GM19455 (cell line): ENCODE measurements around the gene TBCD.
"Not testable (repeated sequence)": the region's sequence is repeated elsewhere in the genome, so short reads cannot be mapped to it uniquely, and the experiment has no call there.

ENCODE experiments used
- ATAC-seq: cut with Tn5 transposase; IDR thresholded peaks from one replicate; pipeline ENCODE4 v1.9.1; 2021; ENCODE audit not compliant: unreplicated experiment

TBCD gene

DNA sequence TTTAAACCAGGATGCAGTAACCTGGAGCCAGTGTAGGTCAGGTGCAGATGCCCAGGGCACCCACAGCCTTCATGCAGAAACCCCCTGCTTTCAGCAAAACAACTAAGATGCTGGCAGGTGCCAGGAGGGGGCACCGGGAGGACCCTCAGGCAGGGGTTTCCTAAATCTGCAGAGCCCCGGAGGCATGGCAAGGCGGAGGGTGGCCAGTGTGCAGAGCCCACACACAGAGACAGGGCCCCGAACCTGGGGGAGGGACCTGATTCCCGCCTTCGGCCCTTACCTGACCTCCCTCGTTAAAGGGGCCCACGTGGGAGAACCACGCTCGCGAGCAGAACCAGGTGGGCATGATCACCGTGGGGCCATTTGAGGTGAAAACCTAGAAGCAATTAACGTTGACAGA, 213.5 kb downstream of the TBCD start:
- no peak for ATAC-seq

DNA sequence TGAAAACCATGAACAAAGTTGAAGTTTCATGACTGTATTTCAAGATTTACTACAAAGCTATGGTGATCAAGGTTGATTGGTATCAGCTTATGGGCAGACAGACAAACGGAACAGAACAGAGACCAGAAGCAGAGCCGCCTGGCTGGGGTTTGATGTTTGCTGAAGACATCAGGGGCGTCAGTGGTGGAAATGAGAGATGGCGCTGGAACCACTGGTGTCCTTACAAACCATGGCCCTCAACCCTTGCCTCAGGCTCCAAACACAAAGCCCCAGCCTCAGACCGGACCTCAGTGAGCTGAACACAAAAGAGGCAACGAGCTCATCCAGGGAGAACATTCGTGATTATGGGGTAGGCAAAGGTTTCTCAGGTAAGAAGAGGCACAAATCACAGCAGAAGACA, 214.6 kb downstream of the TBCD start:
- no peak for ATAC-seq

DNA sequence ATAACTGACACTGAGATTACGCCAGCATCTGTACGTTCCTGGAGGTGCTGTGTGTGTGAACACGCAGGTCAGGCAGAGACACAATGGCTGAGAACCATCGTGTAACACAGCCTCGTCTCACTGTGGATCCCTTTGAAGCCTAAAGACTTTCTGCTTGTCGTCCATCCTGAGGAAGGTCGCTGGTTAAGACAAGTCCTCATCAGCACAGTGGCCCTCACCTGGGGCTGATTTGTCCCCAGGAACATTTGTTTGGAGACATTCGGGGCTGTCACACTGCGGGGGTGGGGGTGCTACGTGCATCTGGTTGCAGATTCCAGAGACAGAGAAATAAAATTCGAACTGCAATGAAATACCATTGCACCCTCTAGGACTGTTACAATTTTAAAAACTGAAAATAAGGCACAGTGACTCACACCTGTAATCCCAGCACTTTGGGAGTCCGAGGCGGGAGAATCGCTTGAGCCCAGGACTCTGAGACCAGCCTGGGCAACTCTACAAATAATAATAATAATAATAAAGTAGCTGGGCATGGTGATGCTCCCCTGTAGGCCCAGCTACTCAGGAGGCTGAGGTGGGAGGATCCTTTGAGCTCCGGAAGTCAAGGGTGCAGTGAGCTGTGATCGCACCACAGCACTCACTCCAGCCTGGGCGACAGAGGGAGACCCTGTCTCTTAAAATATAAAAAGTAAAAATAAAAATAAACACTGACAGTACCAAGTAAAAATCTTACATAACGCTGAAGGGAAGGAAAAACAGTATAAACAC, 215.6 kb downstream of the TBCD start:
- no peak for ATAC-seq

DNA sequence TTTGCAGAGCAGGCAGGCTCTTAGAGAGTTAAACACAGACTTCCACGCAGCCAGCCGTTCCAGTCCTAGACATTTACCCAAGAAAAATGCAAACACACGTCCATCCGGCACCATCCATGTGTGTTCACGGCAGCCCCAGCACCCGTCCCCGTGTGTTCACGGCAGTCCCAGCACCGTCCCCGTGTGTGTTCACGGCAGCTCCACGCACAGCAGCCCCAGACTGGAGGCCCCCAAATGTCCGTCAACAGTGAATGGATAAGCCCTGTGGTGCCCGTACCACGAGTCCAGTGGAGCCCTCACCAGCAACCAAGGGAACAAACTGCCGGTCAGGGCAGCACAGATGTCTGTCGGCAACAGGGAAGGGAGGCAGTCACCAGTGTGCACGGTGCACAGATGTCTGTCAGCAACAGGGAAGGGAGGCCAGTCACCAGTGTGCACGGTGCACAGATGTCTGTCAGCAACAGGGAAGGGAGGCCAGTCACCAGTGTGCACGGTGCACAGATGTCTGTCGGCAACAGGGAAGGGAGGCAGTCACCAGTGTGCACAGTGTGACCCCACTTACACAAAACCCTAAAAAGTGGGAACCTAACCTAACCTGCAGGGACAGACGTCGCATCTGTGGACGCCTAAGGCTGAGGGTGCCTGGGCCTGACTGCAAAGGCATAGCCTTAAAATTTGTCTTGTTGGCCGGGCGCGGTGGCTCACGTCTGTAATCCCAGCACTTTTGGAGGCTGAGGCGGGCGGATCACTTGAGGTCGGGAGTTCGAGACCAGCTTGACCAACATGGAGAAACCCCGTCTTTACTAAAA, 216.4 kb downstream of the TBCD start:
- ATAC-seq = not testable (repeated sequence)

DNA sequence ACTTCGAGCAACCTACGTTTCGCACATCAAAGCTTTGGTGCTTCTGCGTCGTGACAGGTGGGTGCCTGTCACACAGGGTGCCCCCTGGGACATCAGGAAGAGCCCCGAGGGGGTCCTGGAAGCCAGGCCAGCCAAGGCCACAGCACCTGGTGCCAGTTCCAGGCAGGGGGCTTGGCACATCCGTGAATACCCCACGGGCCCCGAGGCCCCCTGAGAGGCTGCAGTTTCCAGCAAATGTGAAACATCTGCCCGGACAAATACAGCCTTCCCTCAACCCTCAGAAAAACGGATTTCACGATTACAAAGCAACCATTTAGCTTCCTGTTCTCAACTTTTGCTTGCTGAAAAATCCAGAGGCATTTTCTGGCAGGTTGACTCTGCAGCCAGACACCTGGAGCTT, 218.2 kb downstream of the TBCD start:
- ATAC-seq = no peak

DNA sequence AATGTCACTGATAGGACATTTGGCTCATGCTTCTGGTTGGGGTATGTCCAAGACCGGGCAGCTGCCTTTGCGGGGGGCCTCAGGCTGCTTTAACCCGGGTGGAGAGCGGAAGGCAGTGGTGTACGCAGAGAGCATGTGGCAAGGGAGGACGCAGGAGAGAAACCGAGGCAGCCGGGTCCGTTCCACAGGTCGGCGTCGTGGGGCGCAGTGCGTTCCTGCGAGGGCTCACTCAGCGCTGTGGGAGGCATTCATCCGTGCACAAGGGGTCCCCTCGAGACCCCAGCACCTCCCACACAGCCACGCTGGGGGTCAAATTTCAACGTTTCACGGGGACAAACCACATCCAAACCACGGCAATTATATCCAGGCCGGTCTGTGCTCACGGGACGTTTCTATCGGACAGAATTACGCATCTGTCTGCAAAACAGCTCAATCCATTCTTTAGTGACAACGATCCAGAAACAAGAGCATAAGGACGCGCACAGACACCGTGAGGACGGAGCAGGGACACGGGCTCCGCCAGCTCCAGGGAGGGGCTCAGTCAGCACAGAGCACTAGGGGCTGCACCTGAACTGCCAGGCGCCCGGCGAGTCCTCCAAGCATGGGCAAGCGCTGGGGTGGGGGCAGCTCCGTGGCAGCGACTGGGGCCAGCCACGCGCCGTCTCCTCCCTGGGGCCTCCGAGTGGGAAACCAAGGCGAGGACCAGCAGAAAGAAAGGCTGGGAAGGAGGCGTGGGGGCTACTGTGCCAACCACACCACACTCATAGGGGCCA, 219.1 kb downstream of the TBCD start:
- no peak for ATAC-seq

DNA sequence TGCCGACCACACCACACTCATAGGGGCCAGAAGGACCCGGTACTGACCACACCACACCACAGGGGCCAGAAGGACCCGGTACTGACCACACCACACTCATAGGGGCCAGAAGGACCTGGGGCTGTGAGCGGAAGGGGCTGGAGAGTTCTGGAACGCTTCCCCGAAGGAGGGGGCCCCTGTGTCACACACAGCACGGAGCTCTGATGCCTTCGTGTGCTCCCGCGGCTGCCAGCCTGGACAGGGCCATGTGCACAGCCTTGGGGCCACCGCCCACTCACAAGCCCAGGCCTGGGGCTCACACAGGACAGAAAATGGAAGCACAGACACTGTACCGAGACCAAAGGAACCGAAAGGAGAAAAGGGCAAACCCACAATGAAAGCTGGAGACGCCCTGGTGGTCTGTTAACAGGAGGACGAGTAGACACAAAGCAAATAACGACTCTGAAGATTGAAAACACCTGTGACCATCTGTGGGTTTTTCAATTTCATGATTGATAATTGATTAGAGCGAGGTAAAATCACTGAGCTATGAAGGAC, 221.0 kb downstream of the TBCD start:
- ATAC-seq = no peak

DNA sequence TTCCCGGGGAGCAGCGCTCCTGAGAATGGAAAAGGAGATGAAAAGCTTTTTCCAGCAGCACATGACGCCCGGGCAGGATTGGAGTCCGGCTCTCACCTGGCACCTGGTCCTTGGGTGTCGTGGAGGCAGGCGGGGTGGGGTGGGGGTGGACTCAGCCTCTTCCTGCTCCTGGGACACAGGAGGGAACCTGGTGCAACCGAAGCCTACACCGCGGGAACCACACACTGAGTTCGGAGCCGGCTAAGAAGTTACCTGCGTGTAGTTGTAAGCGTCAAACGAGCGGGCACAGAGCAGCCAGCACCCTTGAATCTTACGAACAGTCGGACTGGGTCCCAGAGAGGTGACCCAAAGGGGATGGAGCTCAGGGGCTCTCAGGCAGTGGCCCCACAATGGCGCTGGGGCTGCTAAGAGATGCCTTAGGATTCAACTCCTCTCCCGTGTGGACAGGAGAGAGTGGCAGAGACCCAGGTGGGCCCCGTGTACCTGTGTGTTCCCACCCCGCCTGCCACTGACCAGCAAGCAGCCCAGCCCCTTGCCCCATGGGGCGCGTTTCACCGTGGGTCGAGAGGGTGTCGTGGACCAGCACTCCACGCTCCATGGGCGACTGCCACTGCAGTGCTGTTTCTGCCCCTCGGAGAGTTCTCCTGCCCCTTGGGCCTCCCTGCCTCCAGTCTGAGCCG, 221.7 kb downstream of the TBCD start:
- no peak for ATAC-seq

DNA sequence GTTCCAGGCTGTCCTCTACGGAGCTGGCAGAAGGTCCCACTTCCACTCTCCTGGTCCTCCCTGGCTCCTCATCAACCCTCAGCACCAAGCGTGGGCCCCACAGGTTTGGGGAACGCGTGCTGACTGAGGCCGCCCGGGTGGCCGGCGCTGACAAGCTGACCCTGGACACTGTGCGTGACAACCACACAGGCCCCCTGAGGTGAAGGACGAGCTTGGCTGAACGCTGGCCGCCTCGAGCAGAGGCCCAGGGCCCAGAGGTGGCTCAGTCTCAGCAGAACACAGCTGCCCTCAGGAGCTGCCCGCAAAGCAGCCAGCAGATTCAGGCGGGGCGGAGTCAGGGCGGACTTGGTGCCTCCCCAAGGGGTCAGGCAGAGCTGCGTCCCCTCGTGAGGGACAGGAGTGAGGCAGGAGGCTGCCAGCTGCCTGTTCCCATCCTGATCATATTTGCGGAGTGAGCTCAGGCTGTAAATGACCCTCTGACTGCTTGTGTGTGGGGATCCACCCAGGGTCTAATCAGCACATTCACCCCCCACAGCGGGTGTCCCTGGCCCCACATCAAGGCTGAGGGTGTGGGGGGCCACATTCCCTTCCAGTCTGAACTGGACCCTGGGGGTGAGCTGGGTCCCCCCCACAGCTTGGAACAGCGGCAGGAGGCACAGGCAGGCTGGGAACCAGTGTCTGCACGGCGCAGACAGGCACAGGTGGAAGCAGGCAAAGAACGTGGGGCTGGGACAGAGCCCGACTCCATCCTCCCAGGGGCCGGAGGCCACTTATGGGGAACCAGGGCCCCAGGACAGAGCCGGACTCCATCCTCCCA, 222.5 kb downstream of the TBCD start:
- ATAC-seq = no peak

DNA sequence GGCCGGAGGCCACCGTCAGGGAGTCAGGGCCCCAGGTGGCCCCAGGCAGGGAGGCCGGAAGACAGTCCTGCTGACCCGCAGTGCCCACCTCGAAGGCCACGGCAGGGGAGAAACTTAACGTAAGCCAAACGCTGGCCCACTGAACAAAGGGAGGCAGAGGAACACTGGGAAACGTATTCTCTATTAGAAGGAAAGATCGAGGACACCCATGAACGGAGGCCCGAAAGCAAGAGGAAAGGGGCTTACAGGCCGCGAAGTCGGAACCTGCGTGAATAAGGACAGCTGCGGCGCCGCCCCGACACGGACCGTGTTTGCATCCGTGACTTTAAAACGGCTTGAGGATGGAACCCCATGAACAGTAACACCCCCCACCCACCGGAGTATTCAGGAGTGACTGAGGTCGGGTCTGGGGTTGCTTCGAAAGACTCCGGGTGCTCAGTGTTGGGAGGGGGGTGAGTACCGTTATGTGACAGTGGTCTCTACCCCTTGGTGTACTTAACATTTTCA, 225.2 kb downstream of the TBCD start:
- ATAC-seq = no peak

DNA sequence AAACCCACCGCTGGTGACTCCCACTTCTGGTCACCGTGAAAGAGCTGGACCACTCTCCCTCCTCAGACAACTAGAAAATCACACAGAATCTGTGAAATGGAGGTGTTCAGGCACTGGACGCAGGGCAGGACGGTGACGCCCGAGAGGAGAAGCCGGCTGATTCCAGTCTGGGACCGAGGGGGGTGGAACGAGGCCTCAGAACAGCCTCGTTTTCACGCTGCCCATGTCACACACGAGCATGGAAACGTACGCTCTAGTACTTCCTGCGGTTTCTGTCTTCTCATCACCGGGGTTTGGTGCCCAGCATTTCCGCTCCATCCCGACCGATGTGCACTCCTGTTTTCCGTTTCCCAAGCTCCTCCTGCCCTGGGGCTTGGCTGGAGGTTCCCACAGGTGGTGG, 225.7 kb downstream of the TBCD start:
- no peak for ATAC-seq

DNA sequence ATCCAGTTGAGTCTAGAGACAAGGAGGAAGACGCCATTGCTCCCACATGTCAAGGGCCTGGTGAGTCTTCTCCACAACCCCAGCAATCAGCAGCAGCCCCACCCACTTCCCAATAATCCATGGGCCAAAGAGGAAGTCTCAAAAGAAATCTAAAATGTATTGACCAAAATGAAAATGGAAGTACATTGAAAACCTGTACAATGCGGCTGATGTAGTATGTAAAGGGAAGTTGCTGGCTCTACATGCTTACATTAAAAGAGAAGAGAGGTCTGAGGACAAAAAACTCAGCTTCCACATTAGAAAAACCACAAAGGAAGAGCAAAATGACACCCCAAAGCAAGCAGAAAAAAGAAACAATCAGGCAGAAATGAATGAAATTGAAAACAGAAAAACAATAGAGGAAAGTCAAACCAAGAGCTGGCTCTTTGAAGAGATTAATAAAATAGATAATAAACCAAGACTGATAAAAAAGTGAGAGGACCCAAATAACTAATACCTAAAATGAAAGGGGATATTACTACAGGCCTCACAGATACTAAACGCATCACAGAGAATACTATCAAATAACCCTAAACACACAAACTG, 227.0 kb downstream of the TBCD start:
- no peak for ATAC-seq

DNA sequence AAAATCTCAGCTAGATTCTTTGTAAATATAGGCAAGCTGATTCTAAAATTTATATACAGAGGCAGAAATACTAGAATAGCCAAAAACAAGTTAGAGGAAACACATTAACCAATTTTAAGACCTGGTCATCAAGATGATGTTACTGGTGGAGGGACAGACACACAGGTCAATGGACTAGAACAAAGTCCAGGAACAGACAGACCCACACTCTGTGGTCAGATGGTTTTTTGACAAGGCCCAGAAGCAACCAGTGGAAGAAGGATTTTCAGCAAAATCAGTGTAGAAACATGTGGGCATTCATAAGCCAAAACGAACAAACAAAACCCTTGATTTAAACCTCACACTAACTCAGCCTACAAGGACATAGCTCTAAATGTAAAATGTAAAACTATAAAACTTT, 227.9 kb downstream of the TBCD start:
- no peak for ATAC-seq

DNA sequence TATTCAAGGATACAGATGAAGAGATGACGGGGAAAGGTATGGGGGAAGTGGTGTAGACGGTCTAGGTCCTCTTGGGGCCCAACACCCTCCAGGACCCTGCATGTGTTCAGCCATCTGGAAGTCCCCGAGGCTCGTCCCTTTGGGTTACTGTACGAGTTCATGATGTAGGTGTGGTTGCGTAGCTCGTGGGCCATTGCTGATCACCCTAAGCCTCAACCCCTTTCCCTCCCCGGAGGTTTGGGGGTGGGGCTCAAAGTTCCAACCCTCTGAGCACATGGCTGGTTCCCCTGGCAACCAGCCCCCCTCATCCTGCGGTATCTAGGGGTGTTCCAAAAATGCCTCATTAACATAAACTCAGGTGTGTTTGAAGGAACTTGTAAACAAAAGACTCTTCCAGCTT, 228.8 kb downstream of the TBCD start:
- no peak for ATAC-seq

DNA sequence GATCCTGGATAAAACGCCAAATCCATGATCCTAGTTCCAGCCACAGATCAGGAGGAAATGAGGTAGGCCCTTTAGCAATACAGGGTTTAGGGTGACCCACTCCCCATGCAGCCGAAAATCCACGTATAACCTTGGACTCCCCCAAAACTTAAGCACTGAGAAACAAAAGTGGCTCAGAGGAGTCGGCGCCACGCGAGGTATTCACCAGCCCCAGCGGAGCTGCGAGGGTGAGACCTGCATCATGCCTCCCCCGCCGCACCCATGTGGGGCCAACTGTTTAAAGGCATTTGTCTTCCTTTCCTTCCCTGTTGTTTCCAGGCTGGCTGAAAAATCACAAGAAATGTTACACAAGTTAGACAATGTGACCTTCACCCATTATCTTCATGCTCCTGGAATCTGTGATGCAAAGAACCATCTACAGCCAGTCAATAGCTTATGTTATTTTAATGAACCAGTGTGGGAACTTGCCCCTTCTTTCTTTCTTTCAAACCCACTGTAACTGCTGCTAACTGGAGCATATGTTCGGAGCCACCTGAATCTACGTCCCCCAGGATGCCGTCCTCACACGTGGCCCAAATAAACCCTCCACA, 229.4 kb downstream of the TBCD start:
- no peak for ATAC-seq

DNA sequence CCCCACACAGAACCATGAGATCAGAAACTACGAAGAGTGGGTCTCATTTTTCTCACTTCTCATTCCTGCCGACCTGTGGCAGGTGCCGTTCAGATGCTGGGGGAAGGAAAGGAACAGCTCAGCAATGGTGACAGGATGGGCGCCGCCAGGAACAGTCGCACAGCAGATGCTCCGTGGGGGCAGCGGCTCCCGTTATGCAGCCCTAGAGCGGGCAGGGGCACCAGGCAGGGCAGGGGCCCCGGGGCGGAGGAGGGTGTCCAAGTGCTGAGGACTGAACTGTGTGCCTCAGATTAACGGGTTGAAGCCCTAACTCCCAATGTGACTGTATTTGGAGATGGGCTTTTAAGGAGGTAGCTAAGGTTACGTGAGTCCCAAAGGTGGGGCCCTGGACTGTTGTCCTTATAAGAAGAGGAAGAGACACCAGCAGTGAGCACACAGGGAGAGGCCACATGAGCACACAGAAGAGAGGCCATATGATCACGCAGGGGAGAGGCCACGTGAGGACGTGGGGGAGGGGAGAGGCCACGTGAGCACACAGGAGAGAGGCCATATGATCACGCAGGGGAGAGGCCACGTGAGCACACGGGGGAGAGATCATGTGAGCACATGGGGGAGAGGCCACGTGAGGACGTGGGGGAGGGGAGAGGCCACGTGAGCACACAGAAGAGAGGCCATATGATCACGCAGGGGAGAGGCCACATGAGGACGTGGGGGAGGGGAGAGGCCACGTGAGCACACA, 231.8 kb downstream of the TBCD start:
- no peak for ATAC-seq

DNA sequence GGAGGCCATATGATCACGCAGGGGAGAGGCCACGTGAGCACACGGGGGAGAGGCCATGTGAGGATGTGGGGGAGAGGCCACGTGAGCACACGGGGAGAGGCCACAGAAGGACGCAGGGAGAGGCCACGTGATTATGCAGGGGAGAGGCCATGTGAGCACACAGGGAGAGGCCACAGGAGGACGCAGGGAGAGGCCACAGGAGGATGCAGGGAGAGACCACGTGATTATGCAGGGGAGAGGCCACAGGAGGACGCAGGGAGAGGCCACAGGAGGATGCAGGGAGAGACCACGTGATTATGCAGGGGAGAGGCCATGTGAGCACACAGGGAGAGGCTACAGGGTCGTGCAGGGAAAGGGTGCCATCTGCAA, 232.4 kb downstream of the TBCD start:
- ATAC-seq = not testable (repeated sequence)

DNA sequence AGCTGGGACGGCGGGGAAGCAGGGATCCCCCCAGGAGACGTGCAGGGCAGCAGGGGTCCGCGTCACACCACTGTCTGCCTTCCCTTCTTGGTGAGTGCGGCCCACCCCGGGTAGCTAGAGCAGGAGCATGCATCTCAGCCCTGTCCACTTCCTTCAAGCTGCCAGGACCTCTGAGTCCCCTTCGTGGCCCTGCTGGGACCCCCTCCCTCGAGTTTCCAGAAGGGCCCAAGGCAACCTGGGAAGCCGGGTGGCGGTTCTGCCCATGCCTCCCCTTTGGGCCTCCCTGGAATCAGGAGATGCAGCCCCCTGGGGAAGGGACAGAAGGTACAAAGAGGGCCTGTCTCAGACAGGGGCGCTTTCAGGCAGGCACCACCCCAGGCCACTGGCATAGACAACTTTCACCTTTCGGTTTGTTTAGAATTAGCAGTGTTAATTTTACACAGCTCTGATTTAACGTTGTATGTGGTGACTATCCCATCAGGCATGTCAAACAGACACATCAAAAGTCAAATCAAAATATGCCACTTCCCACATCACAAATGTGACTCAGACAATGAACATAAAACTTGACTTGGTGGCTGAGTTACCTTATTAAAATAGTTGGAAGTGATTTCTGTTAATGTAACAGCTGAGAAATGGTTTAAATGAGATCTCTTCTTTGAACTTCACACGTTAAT, 233.0 kb downstream of the TBCD start:
- ATAC-seq = no peak
